ENCODE data around the gene SYT1.

- TF ChIP-seq EP300 (IDR thresholded peaks at IDR 0.05) (no peak), CTCF (IDR thresholded peaks at IDR 0.05) (no peak), POLR2AphosphoS5 (IDR thresholded peaks at IDR 0.05) (no peak), POLR2A (IDR thresholded peaks at IDR 0.05; ENCODE audit: low read depth) (no peak)
Measured at GRCh38 chr12:79397609-79398008, 533.0 kb downstream of the SYT1 start.
